Caki2 (cell line): Measurements from ENCODE around the gene SLC7A9. TPM values are rescaled to one million over a fixed set of nuclear protein-coding genes. Genes with fewer than 3 reads are reported as not detected.
"Not testable (repeated sequence)": the region's sequence is repeated elsewhere in the genome, so short reads cannot be mapped to it uniquely, and the experiment has no call there.

ENCODE experiments used
- DNase-seq: peaks from one replicate; pipeline ENCODE4 v3.0.0-alpha.2; 2015; ENCODE audit warnings: low read depth
- in situ Hi-C: cut with HindIII; loops from 2 replicates; pipeline ENCODE4 v1.10.0; 2016; ENCODE audit warnings: low sequenced_read_pairs, low pct_unique_long_range_greater_than_20kb, mixed read lengths
- total RNA-seq: library from RNA; depleted of rRNA; stranded (reverse); fragments of >200 nt; shearing (Covaris generic); gene quantifications from 2 replicates; pipeline ENCODE4 v1.2.3, GENCODE V29; 2014; ENCODE audit warnings: low replicate concordance

SLC7A9 gene
- total RNA-seq, 1 experiment from 2014 or later: not detected

DNA sequence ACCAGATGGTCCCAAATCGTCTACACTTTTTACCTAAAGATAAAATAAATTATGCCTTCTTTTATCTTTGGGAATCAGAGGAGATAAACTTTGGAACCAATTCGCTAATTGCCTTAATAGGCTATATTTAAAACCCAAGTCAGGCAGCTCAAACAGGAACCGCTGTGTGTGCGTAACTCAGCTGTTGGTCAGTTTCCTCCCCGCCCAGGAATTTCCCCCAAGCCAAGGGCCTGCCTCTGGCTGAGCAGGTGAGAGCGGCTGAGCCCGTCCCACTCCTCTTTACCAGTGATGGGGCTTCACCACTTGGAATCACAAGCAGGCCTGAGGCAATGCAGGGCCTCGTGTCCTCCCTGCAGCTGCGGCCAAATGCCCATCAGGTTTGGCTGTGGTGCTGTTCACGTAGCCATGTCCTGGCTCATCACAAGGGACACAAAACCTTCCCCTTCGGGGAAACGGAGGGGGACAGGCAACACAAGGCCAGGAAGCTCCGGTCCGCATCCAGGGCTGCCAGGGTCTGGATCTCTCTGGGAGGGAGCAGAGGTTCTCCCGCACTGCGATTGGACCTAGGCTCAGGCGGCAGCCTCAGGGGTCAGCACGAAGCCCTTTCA lies 503 bp upstream of the SLC7A9 start:
- DNase-seq: no peak
- in situ Hi-C loops: no loop called here

DNA sequence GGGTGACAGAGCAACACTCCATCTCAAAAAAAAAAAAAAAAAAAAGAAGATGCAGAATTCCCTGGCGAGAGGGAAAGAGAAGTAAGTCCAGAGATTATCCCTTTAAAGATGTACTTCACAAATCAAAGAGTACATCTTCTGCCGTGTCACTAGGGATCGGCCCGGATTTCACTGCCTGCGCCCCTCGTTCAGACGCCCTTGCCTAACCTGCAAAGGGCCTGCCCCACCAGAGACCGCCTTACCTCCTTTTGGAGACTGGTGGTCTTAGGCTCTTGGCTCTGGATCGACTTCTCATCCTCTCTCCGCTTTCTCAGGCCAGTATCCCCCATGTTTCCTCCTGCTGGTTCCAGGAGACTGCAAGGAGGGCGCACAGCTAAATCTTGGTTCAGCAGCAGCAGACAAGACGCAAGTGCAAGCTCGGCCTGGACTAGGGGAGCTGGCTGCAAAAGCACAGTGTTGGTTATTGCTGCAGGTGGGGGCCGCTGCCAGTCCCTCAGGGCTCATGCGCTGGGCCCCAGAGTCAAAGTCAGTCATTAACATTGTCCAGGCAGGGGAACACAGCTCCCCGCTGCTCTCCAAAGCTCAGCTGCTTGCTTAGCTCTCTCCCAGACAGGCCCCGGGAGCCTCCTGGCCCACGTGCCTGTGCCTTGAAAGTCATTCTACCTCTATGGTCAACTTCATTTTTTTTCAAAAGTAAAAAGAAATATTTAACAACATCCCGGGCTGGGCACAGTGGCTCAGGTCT lies 1.2 kb downstream of the SLC7A9 start:
- no peak for DNase-seq
- in situ Hi-C loops: no loop called here

- DNase-seq, in situ Hi-C loops: not testable (repeated sequence)
Observed at GRCh38 chr19:32867436-32867835, 2.1 kb downstream of the SLC7A9 start.

GRCh38 chr19:32866564-32867265 lies 2.9 kb downstream of the SLC7A9 start:
- in situ Hi-C loops: no loop called here
- DNase-seq: no peak

GRCh38 chr19:32866061-32866460 lies 3.5 kb downstream of the SLC7A9 start:
- in situ Hi-C loops: no loop called here
- no peak for DNase-seq

GRCh38 chr19:32865326-32865725 lies 4.2 kb downstream of the SLC7A9 start:
- in situ Hi-C loops: no loop called here
- no peak for DNase-seq

- in situ Hi-C loops: no loop called here
Observed at GRCh38 chr19:32864318-32865007, 5.1 kb downstream of the SLC7A9 start.

DNA sequence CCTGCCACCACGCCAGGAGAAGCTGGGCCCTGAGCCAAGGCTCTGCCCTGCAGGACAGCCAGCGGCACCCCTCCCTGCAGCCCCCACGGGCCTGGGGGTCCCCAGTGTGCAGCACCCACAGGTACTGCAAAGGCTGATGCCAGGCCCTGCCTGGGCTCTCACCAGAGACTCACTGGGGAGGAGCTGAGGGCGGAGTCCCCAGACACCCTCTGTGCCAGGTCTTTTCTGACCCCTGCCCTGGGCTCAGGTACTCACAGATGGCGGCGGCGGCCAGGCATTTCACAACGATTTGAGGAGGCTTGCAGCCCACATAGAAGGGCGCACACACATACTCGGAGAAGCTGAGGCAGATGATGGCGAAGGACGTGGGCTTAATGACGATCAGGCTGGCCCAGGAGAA lies 5.7 kb downstream of the SLC7A9 start:
- in situ Hi-C loops: no loop called here
- DNase-seq: no peak

More at GRCh38 chr19:32864318-32865007, 5.1 kb downstream of the SLC7A9 start:
- DNase-seq: no peak

GRCh38 chr19:32863301-32863700 lies 6.3 kb downstream of the SLC7A9 start:
- DNase-seq: no peak
- in situ Hi-C loops: no loop called here

- in situ Hi-C loops: no loop called here
Observed at GRCh38 chr19:32862741-32863140, 6.8 kb downstream of the SLC7A9 start.

DNA sequence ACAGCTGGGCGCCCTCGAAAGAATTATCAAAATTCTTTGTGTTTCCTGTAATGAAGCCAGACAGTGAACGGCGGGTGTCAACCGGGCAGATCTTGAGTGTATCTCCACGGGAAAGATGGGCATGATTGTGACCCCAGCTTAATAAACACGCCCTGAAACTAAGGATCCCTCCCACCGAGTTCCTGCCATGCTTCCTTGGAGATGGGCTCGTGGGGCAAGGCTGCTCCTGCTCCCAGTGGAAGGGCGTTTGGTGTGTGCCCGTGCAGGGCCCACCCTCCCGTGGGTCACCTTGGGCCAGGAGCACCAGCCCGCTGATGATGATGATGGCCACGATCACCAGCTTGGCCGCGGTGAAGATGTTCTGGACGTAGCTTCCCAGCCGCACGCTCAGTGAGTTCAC lies 7.4 kb downstream of the SLC7A9 start:
- in situ Hi-C loops: no loop called here
- DNase-seq: no peak

More at GRCh38 chr19:32862741-32863140, 6.8 kb downstream of the SLC7A9 start:
- no peak for DNase-seq

GRCh38 chr19:32861596-32861995 lies 8.0 kb downstream of the SLC7A9 start:
- DNase-seq: no peak
- in situ Hi-C loops: no loop called here

- no peak for DNase-seq
- in situ Hi-C loops: no loop called here
Observed at GRCh38 chr19:32859591-32859990, 10.0 kb downstream of the SLC7A9 start.

- in situ Hi-C loops: no loop called here
- DNase-seq: no peak
Observed at GRCh38 chr19:32858559-32858958, 11.0 kb downstream of the SLC7A9 start.

- DNase-seq: no peak
- in situ Hi-C loops: no loop called here
Observed at GRCh38 chr19:32858155-32858554, 11.4 kb downstream of the SLC7A9 start.

DNA sequence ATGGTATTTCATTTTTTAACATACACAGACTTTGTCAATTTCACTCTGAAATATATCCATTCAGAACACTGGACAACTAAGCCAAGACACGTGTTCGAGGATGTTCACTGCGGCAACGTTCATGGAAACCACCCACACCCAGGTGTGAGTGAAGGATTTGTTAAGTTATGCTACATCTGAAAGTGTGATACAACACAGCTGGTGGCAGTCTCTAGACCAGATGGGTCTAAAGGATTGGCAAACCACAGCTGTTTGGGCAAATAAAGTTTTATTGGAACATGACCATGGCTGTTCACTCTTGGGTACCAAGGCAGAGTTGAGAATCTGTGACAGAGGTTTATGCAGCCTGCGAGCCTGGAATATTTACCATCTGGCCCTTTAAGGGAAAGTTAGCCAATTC lies 12.0 kb downstream of the SLC7A9 start:
- in situ Hi-C loops: no loop called here
- DNase-seq: no peak

DNA sequence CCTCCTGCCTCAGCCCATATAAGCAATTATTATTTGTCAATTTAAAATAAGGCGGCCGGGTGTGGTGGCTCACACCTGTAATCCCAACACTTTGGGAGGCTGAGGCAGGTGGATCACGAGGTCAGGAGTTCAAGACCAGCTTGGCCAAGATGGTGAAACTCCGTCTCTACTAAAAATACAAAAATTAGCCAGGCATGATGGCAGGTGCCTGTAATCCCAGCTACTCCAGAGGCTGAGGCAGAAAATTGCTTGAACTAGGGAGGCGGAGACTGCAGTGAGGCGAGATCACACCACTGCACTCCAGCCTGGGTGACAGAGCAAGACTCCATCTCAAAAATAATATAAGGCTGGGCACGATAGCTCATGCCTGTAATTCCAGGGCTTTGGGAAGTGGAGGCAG lies 12.7 kb downstream of the SLC7A9 start:
- DNase-seq, in situ Hi-C loops: not testable (repeated sequence)

DNA sequence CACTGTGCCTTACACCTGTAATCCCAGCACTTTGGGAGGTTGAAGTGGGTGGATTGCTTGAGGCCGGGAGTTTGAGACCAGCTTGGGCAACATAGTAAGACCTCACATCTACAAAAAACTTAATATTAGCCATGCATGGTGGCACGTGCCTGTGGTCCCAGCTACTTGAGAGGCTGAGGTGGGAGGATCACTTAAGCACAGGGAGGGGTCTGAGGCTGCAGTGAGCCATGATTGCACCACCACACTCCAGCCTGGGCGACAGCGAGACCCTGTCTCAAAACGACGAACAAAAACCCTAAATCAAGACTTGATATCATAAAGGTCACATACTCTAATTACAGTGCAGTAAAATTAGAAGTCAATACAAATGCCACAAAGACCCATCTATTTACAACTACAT lies 17.4 kb downstream of the SLC7A9 start:
- in situ Hi-C loops: no loop called here
- DNase-seq: no peak

- in situ Hi-C loops, DNase-seq: not testable (repeated sequence)
Observed at GRCh38 chr19:32848035-32848434, 21.5 kb downstream of the SLC7A9 start.
